ENCODE data around the gene ZC3H7B. TPM values are rescaled to one million over a fixed set of nuclear protein-coding genes. Genes with fewer than 3 reads are reported as not detected.

Gene ZC3H7B
- total RNA-seq, 2 experiments from 2014 or later: 41.7 to 42.1 TPM

DNA sequence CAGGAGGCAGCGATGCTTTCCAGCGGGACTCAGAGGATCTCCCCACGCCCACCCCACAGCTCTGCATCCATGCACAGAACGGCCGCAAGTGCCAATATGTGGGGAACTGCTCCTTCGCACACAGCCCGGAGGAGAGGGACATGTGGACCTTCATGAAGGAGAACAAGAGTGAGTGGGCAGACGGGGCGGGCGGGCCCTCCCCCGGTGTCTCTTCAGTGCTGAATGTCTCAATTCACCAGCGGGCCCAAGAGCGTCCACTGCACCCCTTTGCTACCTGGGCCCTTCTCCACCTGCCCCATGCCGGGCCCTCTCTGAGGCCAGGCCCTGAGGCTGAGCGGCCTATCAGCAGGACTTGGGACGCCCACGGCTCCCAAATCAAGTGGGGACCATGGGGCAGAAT lies 54.6 kb downstream of the ZC3H7B start:
- POLR2A ChIA-PET: no interaction called here
- Mint-ChIP-seq H3K4me1 (no peaks in the 10 kb centered on the region), H3K27ac (no peak overlapping the region), H3K4me3 (no peak overlapping the region), H3K9me3 (no peaks in the 10 kb centered on the region), H3K27me3 (no peaks in the 10 kb centered on the region), H3K36me3 (ENCODE audit: low read depth) (peaks cover 24% of the 10 kb centered on the region)
- CTCF ChIA-PET: no interaction called here
- DNase-seq: no peak

DNA sequence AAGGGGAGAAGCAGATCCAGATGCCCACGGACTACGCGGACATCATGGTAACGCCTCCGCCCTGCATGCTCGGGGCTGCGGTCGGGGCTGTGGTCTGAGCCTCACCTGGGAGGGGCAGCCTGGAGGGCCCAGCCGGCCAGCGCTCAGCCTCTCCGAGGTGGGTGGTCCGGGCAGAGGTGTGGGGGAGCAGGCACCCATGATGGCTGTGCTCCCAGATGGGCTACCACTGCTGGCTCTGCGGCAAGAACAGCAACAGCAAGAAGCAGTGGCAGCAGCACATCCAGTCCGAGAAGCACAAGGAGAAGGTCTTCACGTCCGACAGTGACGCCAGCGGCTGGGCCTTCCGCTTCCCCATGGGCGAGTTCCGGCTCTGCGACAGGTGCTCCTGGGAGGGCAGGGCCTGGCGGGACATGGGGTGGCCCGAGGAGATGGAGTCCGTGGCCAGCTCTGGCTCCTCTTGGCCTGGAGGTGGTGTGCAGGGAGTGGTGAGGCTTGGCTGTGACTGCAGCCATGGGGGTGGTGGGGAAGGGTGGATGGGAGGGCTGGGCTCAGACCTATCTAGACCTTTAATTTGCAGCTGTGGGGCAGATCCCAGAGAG lies 55.2 kb downstream of the ZC3H7B start:
- Mint-ChIP-seq H3K36me3 (ENCODE audit: low read depth) (peaks cover 24% of the 10 kb centered on the region), H3K9me3 (no peaks in the 10 kb centered on the region), H3K4me1 (no peaks in the 10 kb centered on the region), H3K27ac (no peak overlapping the region), H3K4me3 (no peak overlapping the region), H3K27me3 (no peaks in the 10 kb centered on the region)
- ChIA-PET POLR2A (no interaction called here), CTCF (no interaction called here)
- no peak for DNase-seq

DNA sequence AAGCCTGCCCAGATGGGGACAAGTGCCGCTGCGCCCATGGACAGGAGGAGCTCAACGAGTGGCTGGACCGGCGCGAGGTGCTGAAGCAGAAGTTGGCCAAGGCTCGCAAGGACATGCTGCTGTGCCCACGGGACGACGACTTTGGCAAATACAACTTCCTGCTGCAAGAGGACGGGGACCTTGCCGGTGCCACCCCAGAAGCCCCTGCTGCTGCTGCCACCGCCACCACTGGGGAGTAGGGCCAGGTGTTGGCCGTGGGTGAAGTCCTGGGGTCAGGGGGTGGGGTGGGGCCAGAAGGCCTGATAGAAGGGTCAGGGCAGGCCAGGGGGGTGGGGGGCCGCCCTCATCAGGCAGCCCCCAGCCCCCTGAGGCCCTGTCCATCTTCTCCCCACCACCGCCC lies 55.9 kb downstream of the ZC3H7B start:
- H3K27ac Mint-ChIP-seq: no peak overlapping the region
- H3K36me3 Mint-ChIP-seq (ENCODE audit: low read depth): peaks cover 20% of the 10 kb centered on the region
- H3K4me1 Mint-ChIP-seq: no peaks in the 10 kb centered on the region
- CTCF ChIA-PET: no interaction called here
- H3K9me3 Mint-ChIP-seq: no peaks in the 10 kb centered on the region
- H3K4me3 Mint-ChIP-seq: no peak overlapping the region
- no peak for DNase-seq
- POLR2A ChIA-PET: no interaction called here
- H3K27me3 Mint-ChIP-seq: no peaks in the 10 kb centered on the region

DNA sequence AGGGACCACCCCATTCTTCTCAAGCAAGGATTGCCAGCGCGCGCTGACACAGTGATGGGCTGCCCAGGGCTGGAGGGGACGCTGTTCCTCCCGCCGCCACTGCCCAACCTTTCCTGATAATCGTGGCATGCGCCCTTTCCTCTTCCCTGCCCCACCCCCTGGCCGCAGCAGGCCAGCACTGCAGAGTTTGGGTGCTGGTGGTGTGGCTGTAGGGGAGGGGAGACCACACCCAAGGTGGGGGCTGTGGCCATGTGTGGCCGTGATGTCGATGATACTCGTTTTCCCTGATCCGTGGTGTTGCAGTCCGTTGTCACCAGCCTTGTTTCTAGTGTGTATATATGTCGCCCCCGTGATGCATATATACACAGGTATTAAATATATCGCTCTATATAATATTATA lies 57.6 kb downstream of the ZC3H7B start:
- Mint-ChIP-seq H3K9me3 (no peaks in the 10 kb centered on the region), H3K4me3 (no peak overlapping the region), H3K36me3 (ENCODE audit: low read depth) (peaks cover 14% of the 10 kb centered on the region), H3K4me1 (no peaks in the 10 kb centered on the region), H3K27ac (no peak overlapping the region), H3K27me3 (no peaks in the 10 kb centered on the region)
- POLR2A ChIA-PET: no interaction called here
- DNase-seq: no peak
- CTCF ChIA-PET: no interaction called here

DNA sequence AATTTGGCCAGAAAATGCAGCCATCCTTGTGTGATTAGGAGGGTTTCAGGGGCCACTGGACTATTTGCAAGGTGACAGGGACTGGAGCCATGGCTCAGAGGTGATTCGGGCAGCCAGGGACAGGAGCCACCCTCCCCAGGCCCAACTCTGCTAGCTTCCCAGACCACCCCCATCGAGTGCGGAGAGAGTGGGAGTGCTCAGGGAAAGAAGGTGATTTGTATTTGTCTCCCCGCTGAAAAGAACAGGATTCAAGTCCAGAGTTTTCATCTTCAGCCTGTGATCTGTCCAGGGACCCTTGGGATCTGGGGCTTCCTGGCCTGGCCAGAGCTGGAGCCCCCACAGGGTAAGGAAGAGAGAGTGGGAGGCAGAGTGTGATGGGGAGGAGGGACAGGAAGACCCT lies 58.1 kb downstream of the ZC3H7B start:
- ChIA-PET CTCF (no interaction called here), POLR2A (no interaction called here)
- H3K27ac Mint-ChIP-seq: no peak overlapping the region
- H3K36me3 Mint-ChIP-seq (ENCODE audit: low read depth): peaks cover 10% of the 10 kb centered on the region
- H3K4me1 Mint-ChIP-seq: no peaks in the 10 kb centered on the region
- no peaks in the 10 kb centered on the region for H3K9me3 Mint-ChIP-seq
- H3K27me3 Mint-ChIP-seq: no peaks in the 10 kb centered on the region
- no peak for DNase-seq
- H3K4me3 Mint-ChIP-seq: no peak overlapping the region

DNA sequence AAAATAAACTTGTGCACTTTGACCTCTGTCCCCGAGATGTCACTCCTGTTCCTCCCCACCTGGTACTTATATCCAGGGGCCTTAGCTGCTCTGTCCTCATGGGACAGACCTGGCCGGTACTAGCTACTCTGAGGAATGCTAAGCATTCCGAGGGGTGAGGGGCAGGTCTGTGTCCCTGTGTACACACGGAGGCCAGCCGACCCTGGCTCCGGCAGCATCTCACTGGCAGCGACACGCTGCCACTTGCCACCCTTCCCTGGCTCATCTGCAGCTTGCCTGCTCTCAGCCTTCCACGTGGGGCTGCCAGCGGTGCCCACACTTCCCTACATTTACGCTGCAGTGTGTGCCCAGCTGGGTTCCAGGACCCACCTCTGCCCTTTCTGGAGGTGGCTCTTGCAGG lies 58.8 kb downstream of the ZC3H7B start:
- Mint-ChIP-seq H3K4me1 (no peaks in the 10 kb centered on the region), H3K27ac (no peak overlapping the region), H3K4me3 (no peak overlapping the region), H3K27me3 (no peaks in the 10 kb centered on the region), H3K9me3 (no peaks in the 10 kb centered on the region), H3K36me3 (ENCODE audit: low read depth) (peaks cover 4% of the 10 kb centered on the region)
- POLR2A ChIA-PET: interaction anchor here (1.4 kb wide), 1 partner anchor 108 kb away, joined by 3 read pairs; the partner anchor contains the start of gene PHF5A
- CTCF ChIA-PET: no interaction called here
- no peak for DNase-seq

DNA sequence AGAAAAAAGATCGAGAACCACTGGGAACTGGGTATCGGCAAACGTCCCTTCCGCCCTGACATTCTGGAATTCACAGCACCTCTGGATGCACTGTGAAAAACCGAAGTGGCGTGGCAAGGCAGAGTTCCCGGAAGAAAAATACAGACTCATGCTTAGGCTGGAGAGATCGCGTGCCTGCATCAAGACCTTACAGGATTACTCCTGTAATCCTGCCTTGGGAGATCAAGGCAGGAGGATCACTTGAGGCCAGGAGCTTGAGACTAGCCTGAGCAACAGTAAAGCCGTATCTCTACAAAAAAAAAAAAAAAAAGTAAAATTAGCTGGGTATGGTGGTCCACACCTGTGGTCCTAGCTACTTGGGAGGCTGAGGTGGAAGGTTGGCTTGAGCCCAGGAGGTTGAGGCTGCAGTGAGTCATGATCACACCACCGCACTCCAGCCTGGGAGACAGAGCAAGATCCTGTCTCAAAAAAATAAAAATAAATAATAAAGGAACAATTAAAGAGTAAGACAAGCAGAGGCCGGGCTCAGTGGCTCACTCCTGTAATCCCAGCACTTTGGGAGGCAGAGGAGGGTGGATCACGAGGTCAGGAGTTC lies 60.5 kb downstream of the ZC3H7B start:
- ChIA-PET CTCF (no interaction called here), POLR2A (no interaction called here)
- Mint-ChIP-seq H3K27ac (no peak overlapping the region), H3K4me3 (no peak overlapping the region), H3K9me3 (no peaks in the 10 kb centered on the region), H3K36me3 (ENCODE audit: low read depth) (peaks cover 4% of the 10 kb centered on the region), H3K4me1 (no peaks in the 10 kb centered on the region), H3K27me3 (peaks cover 7% of the 10 kb centered on the region)
- DNase-seq: no peak

DNA sequence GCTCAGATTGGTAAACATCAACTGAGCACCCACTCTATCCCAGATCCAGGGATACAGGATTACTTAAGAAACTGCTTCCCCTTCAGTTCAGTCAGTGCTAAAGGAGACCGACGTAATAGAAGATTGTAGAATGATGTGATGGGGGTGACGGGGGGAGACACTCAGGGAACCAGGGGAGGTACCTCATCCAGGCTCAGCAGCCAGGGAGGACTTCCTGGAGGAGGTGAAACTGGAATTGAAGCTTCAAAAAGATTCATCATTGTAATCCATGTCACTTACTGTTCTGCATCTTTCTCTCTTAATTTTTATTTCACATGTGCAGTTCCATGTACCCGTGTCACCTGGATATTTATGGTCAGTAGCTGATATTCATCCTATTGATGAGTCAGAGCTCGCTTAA lies 61.3 kb downstream of the ZC3H7B start:
- CTCF ChIA-PET: no interaction called here
- no peak overlapping the region for H3K4me3 Mint-ChIP-seq

DNA sequence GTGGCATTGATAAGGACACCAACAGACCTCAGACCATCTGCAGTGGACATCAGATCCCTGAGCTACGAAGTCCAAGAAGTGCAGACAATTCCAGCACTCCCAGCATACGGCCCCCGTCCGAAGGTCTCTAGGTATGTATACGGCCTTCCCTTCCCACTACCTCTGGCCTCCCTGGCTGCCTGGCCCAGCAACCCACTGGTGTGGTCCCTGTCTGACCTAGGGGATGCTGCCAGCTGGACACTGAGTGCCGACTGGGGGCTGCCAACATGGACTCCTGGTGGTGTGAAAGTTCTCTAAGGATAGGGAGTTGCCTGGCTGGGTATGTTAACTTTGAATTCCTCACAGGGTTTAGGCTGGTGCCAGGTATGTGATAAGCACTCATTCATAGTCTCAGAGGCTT lies 62.9 kb downstream of the ZC3H7B start:
- no peak overlapping the region for H3K4me3 Mint-ChIP-seq
- CTCF ChIA-PET: no interaction called here
- POLR2A ChIA-PET: no interaction called here
- peaks cover 10% of the 10 kb centered on the region for H3K27me3 Mint-ChIP-seq
- no peaks in the 10 kb centered on the region for H3K36me3 Mint-ChIP-seq (ENCODE audit: low read depth)
- no peak for DNase-seq
- H3K4me1 Mint-ChIP-seq: no peaks in the 10 kb centered on the region
- H3K27ac Mint-ChIP-seq: no peak overlapping the region
- H3K9me3 Mint-ChIP-seq: no peaks in the 10 kb centered on the region

More for the DNA sequence above, 61.3 kb downstream of the ZC3H7B start:
- Mint-ChIP-seq H3K9me3 (no peaks in the 10 kb centered on the region), H3K27ac (no peak overlapping the region), H3K27me3 (peaks cover 7% of the 10 kb centered on the region), H3K36me3 (ENCODE audit: low read depth) (no peaks in the 10 kb centered on the region), H3K4me1 (no peaks in the 10 kb centered on the region)
- POLR2A ChIA-PET: no interaction called here
- DNase-seq: no peak

DNA sequence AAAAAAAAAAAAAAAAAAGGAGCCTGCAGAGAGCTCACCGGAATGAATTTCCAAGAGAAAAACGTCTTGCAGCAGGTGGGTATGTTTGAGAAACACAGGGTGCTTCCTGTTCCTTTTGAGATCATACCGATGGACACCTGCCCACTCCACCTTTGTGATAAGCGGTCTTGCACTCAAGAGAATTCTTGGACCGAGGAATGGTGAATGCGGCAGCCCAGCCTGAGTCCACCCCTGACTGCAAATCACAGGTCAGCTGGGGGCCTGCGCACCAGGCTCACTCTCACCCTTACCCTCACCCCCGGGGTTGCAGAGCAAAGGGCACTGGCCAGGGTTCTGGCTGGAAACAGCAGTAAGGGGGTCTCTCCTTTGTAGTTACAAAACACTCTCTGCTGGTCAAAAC lies 63.6 kb downstream of the ZC3H7B start:
- Mint-ChIP-seq H3K27me3 (peaks cover 13% of the 10 kb centered on the region), H3K36me3 (ENCODE audit: low read depth) (no peaks in the 10 kb centered on the region), H3K9me3 (no peaks in the 10 kb centered on the region), H3K4me1 (no peaks in the 10 kb centered on the region), H3K27ac (no peak overlapping the region), H3K4me3 (no peak overlapping the region)
- DNase-seq: no peak
- ChIA-PET CTCF (interaction anchor here (0.6 kb wide), 1 partner anchor 46 kb away, joined by 5 read pairs; no protein-coding TSS in a partner anchor), POLR2A (no interaction called here)

DNA sequence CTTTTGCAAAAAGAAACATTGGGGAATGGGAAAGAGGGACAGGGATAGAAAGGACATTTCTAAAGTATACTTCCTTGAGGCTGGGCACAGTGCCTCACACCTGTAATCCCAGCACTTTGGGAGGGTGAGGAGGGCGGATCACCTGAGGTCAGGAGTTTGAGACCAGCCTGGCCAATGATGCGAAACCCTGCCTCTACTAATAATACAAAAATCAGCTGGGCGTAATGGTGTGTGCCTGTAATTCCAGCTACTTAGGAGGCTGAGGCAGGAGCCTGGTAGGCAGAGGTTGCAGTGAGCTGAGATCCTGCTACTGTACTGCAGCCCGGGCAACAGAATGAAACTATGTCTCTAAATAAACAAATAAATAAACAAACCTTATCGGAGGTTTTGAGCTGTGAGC lies 64.1 kb downstream of the ZC3H7B start:
- Mint-ChIP-seq H3K4me1 (no peaks in the 10 kb centered on the region), H3K4me3 (no peak overlapping the region), H3K27me3 (peaks cover 13% of the 10 kb centered on the region), H3K27ac (no peak overlapping the region), H3K36me3 (ENCODE audit: low read depth) (no peaks in the 10 kb centered on the region), H3K9me3 (no peaks in the 10 kb centered on the region)
- ChIA-PET CTCF (no interaction called here), POLR2A (no interaction called here)
- no peak for DNase-seq

DNA sequence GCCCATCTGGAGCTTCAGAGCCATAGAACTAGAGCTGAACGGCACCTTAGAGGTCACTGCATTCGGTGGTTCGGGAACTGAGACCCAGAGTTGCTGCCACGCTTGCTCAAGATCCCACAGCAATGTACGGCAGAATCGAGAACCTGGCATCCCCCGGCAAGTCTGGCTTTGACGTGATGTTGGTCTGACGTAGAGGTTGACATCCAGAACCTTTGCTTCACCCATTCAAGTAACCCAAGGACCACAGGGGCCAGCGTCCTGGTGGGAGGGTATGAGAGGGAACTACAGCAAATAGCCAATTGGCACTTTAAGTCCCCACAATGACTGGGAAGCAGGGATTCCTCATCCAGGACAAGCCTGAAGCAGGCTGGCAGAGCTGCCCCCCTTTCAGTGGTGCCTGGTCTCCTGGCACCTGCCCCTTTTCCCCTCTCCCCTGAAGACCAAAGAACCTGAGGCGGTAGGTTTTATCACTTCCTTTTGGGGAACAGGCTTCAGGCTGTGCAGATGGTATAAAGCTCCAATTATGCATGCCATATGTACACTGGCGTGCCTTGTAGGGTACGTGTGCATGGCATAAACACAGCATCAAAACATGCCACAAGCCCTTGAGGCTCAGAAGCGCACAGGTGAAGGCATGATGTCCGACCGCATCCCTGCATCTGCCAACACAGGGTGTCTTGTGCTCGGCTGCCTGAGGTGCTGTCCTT lies 65.2 kb downstream of the ZC3H7B start:
- Mint-ChIP-seq H3K4me1 (no peaks in the 10 kb centered on the region), H3K9me3 (no peaks in the 10 kb centered on the region), H3K27ac (no peak overlapping the region), H3K36me3 (ENCODE audit: low read depth) (no peaks in the 10 kb centered on the region), H3K27me3 (peaks cover 13% of the 10 kb centered on the region), H3K4me3 (no peak overlapping the region)
- CTCF ChIA-PET: no interaction called here
- DNase-seq: no peak
- POLR2A ChIA-PET: interaction anchor here (0.9 kb wide), 1 partner anchor 79 kb away, joined by 3 read pairs; no protein-coding TSS in a partner anchor

DNA sequence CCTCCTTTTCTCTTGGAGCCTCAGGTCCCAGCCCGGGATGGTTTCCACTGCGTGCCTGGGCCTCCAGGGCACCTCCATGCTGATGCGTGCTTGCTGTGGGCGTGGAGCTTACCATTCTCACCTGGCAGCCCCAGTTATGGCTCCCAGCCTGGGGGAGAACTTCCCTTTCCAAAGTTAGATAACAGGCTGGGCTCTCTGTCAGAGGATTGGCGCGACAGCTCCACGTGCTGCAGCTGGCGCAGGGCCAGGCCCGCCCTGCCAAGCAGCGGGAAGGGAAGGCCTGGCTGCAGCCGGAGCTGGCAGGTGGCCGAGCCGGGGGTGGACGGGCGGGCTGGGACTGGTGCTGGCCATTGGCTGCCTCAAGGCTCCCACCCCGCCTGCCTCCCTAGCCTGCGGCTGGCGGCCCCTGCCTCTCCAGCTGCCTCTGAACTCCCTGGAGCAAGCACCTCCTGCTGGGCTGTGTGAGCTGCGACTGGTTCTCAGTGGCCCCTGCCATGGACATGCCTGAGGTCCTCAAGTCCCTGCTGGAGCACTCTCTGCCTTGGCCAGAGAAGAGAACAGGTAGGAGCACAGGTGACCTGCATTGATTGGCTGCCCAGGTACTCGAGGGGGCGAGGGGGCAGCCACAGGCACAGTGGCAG lies 65.8 kb downstream of the ZC3H7B start:
- ChIA-PET POLR2A (interaction anchor here (0.9 kb wide), 1 partner anchor 78 kb away, joined by 3 read pairs; no protein-coding TSS in a partner anchor), CTCF (no interaction called here)
- Mint-ChIP-seq H3K4me3 (no peak overlapping the region), H3K27me3 (peaks cover 13% of the 10 kb centered on the region), H3K27ac (no peak overlapping the region), H3K9me3 (no peaks in the 10 kb centered on the region), H3K36me3 (ENCODE audit: low read depth) (no peaks in the 10 kb centered on the region), H3K4me1 (no peaks in the 10 kb centered on the region)
- no peak for DNase-seq
